SH-SY5Y (cell line): ENCODE results near the gene TSKS.

Experiments used
- GATA2 ChIP-seq: IDR thresholded peaks from 2 replicates; pipeline ENCODE4 v1.6.1; 2011; ENCODE audit warnings: mild to moderate bottlenecking, low read depth, low read length
- GATA3 ChIP-seq: IDR thresholded peaks from 2 replicates; pipeline ENCODE4 v1.6.1; 2011; ENCODE audit warnings: low read depth, mild to moderate bottlenecking, low read length, moderate library complexity

DNA sequence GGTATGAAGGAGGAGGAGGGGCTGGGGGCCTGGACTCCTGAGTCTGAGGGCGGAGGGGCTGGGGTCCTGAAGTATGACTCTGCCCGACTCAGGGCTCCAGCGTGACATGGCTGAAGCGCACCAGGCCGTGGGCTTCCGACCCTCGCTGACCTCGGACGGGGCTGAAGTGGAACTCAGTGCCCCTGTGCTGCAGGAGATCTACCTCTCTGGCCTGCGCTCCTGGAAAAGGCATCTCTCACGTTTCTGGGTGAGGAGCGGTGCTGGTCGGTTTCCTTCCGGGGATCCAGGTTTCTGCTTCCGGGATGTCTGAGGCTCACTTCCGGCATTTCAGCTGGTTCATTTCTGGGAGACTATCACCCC lies 71.0 kb downstream of the TSKS start:
- TF ChIP-seq GATA2, result no peak
- no peak for TF ChIP-seq GATA3
